HepG2 (cell line): Measurements from ENCODE around the gene SEMA3G. TPM values are rescaled to one million over a fixed set of nuclear protein-coding genes. Genes with fewer than 3 reads are reported as not detected.

ENCODE experiments used
- ATAC-seq: fragments of 200-7000 bp; cut with Tn5 transposase; 3 replicates; pipeline ENCODE4 v1.9.1; 2020; ENCODE audit warnings: mild to moderate bottlenecking, moderate library complexity
- BruUV-seq: library from RNA; stranded (reverse); fragments of 400-500 nt; replicated peaks from 2 replicates; lab custom pipeline; 2021; lab: Mats Ljungman, UMichigan
- CTCF ChIA-PET: fragments of 300-600 bp; formaldehyde crosslinking; extraction: SDS; loops from one replicate; lab custom pipeline; 2021; ENCODE audit warnings: low total read pairs, inconsistent platforms, low intra/inter-chr PET ratio; lab: Yijun Ruan, JAX
- POLR2A ChIA-PET: fragments of 350-600 bp; sonication (Branson Sonifier 250); formaldehyde crosslinking; loops from one replicate; lab custom pipeline; 2020; ENCODE audit warnings: antibody characterized with exemption, inconsistent platforms; lab: Yijun Ruan, JAX
- DNase-seq: peaks from one replicate; pipeline ENCODE4 v3.0.0-alpha.2; 2015; ENCODE audit warnings: low spot score
- FAIRE-seq: peaks from 3 replicates; lab custom pipeline; 2011; peaks lifted over from hg19 to GRCh38; lab: Jason Lieb, UNC
- H2AFZ ChIP-seq: one replicate; pipeline ENCODE4 v1.6.1; 2011; ENCODE audit warnings: low read length, inconsistent platforms
- H3K27ac ChIP-seq: fragments of 300-600 bp; 3 replicates; pipeline ENCODE4 v1.8.0; 2011; ENCODE audit warnings: mixed run types, mild to moderate bottlenecking, mixed read lengths, low read length, inconsistent platforms; ENCODE audit not compliant: insufficient read depth; ENCODE audit errors: extremely low read length
- H3K27me3 ChIP-seq, 2 experiments: fragments of 200-600 bp in 1 of 2; 2 replicates in 1 of 2; 3 replicates in 1 of 2; pipeline versions ENCODE4 v1.6.0 to v1.8.0; 2011; ENCODE audit warnings: low read length in 2 of 2, mild to moderate bottlenecking in 2 of 2, moderate library complexity in 2 of 2, inconsistent platforms in 1 of 2; ENCODE audit not compliant: insufficient read depth in 2 of 2, control insufficient read depth in 1 of 2
- H3K36me3 ChIP-seq, 2 experiments: fragments of 200-600 bp in 1 of 2; replicated peaks in 1 of 2; 2 replicates in 1 of 2; 3 replicates in 1 of 2; pipeline versions ENCODE4 v1.5.1 to v1.8.0; 2011; ENCODE audit warnings: low read length in 2 of 2, inconsistent platforms in 1 of 2; ENCODE audit not compliant: insufficient read depth in 2 of 2, control insufficient read depth in 1 of 2
- H3K4me1 ChIP-seq: 2 replicates; pipeline ENCODE4 v1.5.1; 2012; ENCODE audit warnings: low read length, inconsistent platforms; ENCODE audit not compliant: insufficient read depth
- H3K4me2 ChIP-seq: 2 replicates; pipeline ENCODE4 v1.6.0; 2011; ENCODE audit warnings: low read depth, low read length, inconsistent platforms
- H3K4me3 ChIP-seq, 3 experiments: fragments of 200-600 bp in 1 of 3; sonication (generic), shearing (Covaris generic) in 1 of 3; replicated peaks in 1 of 3; 2 replicates each; pipeline ENCODE4 v1.5.1; 2011 to 2016; ENCODE audit warnings: low read length in 3 of 3, inconsistent platforms in 2 of 3, low read depth in 2 of 3, mild to moderate bottlenecking in 2 of 3, control low read depth in 1 of 3, mixed read lengths in 1 of 3; ENCODE audit not compliant: insufficient read depth in 1 of 3
- H3K79me2 ChIP-seq: one replicate; pipeline ENCODE4 v1.6.1; 2011; ENCODE audit warnings: low read length, inconsistent platforms; ENCODE audit not compliant: insufficient read depth
- H3K9ac ChIP-seq: 2 replicates; pipeline ENCODE4 v1.6.0; 2011; ENCODE audit warnings: mild to moderate bottlenecking, low read depth, low read length, inconsistent platforms; ENCODE audit not compliant: insufficient read depth
- H3K9me3 ChIP-seq: 2 replicates; pipeline ENCODE4 v1.5.1; 2012; ENCODE audit warnings: mild to moderate bottlenecking, low read length
- H4K20me1 ChIP-seq: 2 replicates; pipeline ENCODE4 v1.6.0; 2011; ENCODE audit warnings: inconsistent platforms, mild to moderate bottlenecking, low read length, moderate library complexity; ENCODE audit not compliant: insufficient read depth
- ATM ChIP-seq: fragments of 450-650 bp; IDR thresholded peaks from 2 replicates; pipeline ENCODE4 v1.7.1; 2017; ENCODE audit warnings: mild to moderate bottlenecking, borderline replicate concordance
- DNMT1 ChIP-seq: sonication (generic); formaldehyde crosslinking; IDR thresholded peaks from 2 replicates; pipeline ENCODE4 v1.5.1; 2020; ENCODE audit warnings: mild to moderate bottlenecking, missing genetic modification reagents
- GPBP1L1 ChIP-seq: sonication (generic); formaldehyde crosslinking; IDR thresholded peaks from 2 replicates; pipeline ENCODE4 v1.5.0; 2020; ENCODE audit warnings: mild to moderate bottlenecking, missing genetic modification reagents
- ISX ChIP-seq: sonication (generic); formaldehyde crosslinking; conservative IDR thresholded peaks from 2 replicates; pipeline ENCODE4 v1.5.0; 2020; ENCODE audit warnings: missing genetic modification reagents
- NONO ChIP-seq, 2 experiments: fragments of 450-650 bp in 1 of 2; sonication (generic) in 1 of 2; formaldehyde crosslinking in 1 of 2; IDR thresholded peaks in 1 of 2; conservative IDR thresholded peaks in 1 of 2; 2 replicates each; pipeline versions ENCODE4 v1.6.1 to v1.8.0; 2017 to 2022; ENCODE audit warnings: mild to moderate bottlenecking in 1 of 2, missing genetic modification reagents in 1 of 2, moderate library complexity in 1 of 2
- PHF20 ChIP-seq: sonication (generic); formaldehyde crosslinking; IDR thresholded peaks from 2 replicates; pipeline ENCODE4 v1.5.0; 2020; ENCODE audit warnings: mild to moderate bottlenecking, missing genetic modification reagents
- TAF15 ChIP-seq: fragments of 200-400 bp; formaldehyde crosslinking; IDR thresholded peaks from one replicate; pipeline ENCODE4 v1.6.1; 2018; ENCODE audit warnings: mild to moderate bottlenecking, low read depth, low read length; ENCODE audit not compliant: poor library complexity, severe bottlenecking
- ZGPAT ChIP-seq: IDR thresholded peaks from 2 replicates; pipeline ENCODE4 v1.6.1; 2016; ENCODE audit warnings: mild to moderate bottlenecking
- ZNF205 ChIP-seq: IDR thresholded peaks from 2 replicates; pipeline ENCODE4 v1.6.1; 2018; ENCODE audit warnings: missing biosample characterization, missing genetic modification reagents
- ZNF414 ChIP-seq: sonication (generic); formaldehyde crosslinking; IDR thresholded peaks from 2 replicates; pipeline ENCODE4 v1.5.0; 2020; ENCODE audit warnings: missing genetic modification reagents
- ZNF784 ChIP-seq: sonication (generic); formaldehyde crosslinking; IDR thresholded peaks from 2 replicates; pipeline ENCODE4 v1.5.1; 2020; ENCODE audit warnings: missing genetic modification reagents, mild to moderate bottlenecking, borderline replicate concordance
- WGBS: methylation state at CpG from one replicate; pipeline ENCODE4 v1.1.6; 2017; ENCODE audit warnings: low lambda C conversion rate; 5-methylcytosine and 5-hydroxymethylcytosine counted together
- in situ Hi-C: cut with HindIII; loops from 2 replicates; pipeline ENCODE4 v1.10.0; 2017; ENCODE audit warnings: low pct_unique_long_range_greater_than_20kb; ENCODE audit not compliant: extremely low pct_ligation_motif_present
- intact Hi-C: fragments of 100-400 bp; cut with micrococcal nuclease; formaldehyde crosslinking; loops from one replicate; pipeline ENCODE4 v1.10.0; 2022; ENCODE audit not compliant: unreplicated experiment
- polyA plus RNA-seq, 8 experiments: library from polyadenylated mRNA; depleted of rRNA in 3 of 8; stranded (reverse) in 7 of 8; unstranded in 1 of 8; fragments of >200 nt; fragmentation: Illumina TruSeq in 4 of 8; extraction: Trizol in 4 of 8; gene quantifications; 2 replicates each; pipeline versions ENCODE4 v1.2.1 to v1.2.3, GENCODE V29; 2011 to 2016; ENCODE audit warnings: low read depth in 4 of 8, missing spikeins in 1 of 8, mixed read lengths in 1 of 8; ENCODE audit not compliant: insufficient read depth in 1 of 8
- total RNA-seq, 5 experiments: library from RNA; depleted of rRNA; stranded (reverse); fragments of >200 nt; fragmentation: Illumina TruSeq; extraction: Trizol; gene quantifications; 2 replicates each; pipeline ENCODE4 v1.2.3, GENCODE V29; 2016; ENCODE audit warnings: low read depth in 1 of 5

Gene SEMA3G
- total and polyA plus RNA-seq, 2 of the 13 experiments (the other 11 are each of a cell fraction or from before 2014, with no cell fraction given): 6.1 to 8.3 TPM

- Histone ChIP-seq H3K36me3 (no peaks in the 10 kb centered on the region), H3K9me3 (no peaks in the 10 kb centered on the region), H3K27me3 (no peaks in the 10 kb centered on the region), H4K20me1 (no peaks in the 10 kb centered on the region), H3K9ac (no peak overlapping the region), H3K27ac (no peak overlapping the region), H2AFZ (no peak overlapping the region), H3K4me2 (no peak overlapping the region)
- CTCF ChIA-PET: no interaction called here
- 78% methylated on average over 11 of the region's 16 CpGs for WGBS
- DNase-seq (no peak), ATAC-seq (no peak)
- POLR2A ChIA-PET: no interaction called here
- intact Hi-C loops: no loop called here
- BruUV-seq: no TSS peak
- TF ChIP-seq ZGPAT (no peak), NONO (IDR thresholded peaks at IDR 0.05) (no peak), NONO (CRISPR knock-in tag; conservative IDR thresholded peaks at IDR 0.05) (no peak), GPBP1L1 (CRISPR knock-in tag) (no peak), PHF20 (CRISPR knock-in tag) (no peak), TAF15 (no peak), ZNF414 (CRISPR knock-in tag) (no peak), ZNF784 (CRISPR knock-in tag) (no peak), ZNF205 (CRISPR knock-in tag) (no peak), ISX (CRISPR knock-in tag) (no peak), DNMT1 (no peak), ATM (no peak)
- TF ChIP-seq, all 625 proteins: peak for 0
- no peaks in the 10 kb centered on the region for H3K4me1 ChIP-seq
- no peak overlapping the region for H3K4me3 ChIP-seq
- no peak for FAIRE-seq
- in situ Hi-C loops: no loop called here
- H3K79me2 ChIP-seq: no peaks in the 10 kb centered on the region
Observed at GRCh38 chr3:52392216-52392930, 52.5 kb downstream of the SEMA3G start.
